ENCODE results near the gene OTX1. TPM values are rescaled to one million over a fixed set of nuclear protein-coding genes. Genes with fewer than 3 reads are reported as not detected.
A peak's percentile ranks its signal among the peaks of the same experiment; 100 is the strongest.
"Not testable (repeated sequence)": the region's sequence is repeated elsewhere in the genome, so short reads cannot be mapped to it uniquely, and the experiment has no call there.

Gene OTX1
- total RNA-seq, 2 donors from 2014 or later: 11.7 to 19.0 TPM

DNA sequence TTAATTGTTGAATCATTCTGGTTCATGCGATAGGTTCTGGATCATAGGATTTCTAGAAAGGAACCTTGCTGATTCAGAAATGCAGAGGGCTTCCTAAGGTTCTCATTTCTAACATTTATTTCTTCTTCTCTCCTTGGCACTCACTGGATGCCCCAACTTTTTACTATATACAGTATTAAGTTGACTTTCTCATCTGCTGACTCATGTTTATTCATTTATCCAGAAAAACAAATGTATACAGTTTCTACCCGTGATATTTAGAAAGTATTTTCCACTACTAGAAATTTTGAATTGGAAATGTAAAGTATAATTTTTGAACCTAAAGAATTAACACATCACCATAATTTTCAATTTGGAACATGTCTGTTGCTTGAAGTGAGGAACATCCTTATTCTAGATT lies 32.2 kb upstream of the OTX1 start:
- no peak overlapping the region for H3K27ac Mint-ChIP-seq
- 90 to 100% methylated on average over 1 of the region's 2 CpGs for WGBS, 2 experiments (ENCODE audit: insufficient coverage in 1 of 2, insufficient read length in 1 of 2)
- H3K4me1 Mint-ChIP-seq: peaks cover 3% of the 10 kb centered on the region
- H3K27ac ChIP-seq (ENCODE audit: low read depth, low read length): no peak overlapping the region
- no peaks in the 10 kb centered on the region for H3K9me3 ChIP-seq (ENCODE audit: control insufficient read depth, low read length)
- H3K27me3 Mint-ChIP-seq (ENCODE audit: insufficient read depth): no peaks in the 10 kb centered on the region
- TF ChIP-seq CTCF (conservative IDR thresholded peaks at IDR 0.05): no peak
- peaks cover 4% of the 10 kb centered on the region for H3K36me3 Mint-ChIP-seq (ENCODE audit: low read depth)
- no peak overlapping the region for H3K4me3 ChIP-seq (ENCODE audit: low read length)
- DNase-seq: no peak
- no peak overlapping the region for H3K9ac ChIP-seq (ENCODE audit: extremely low read depth, low read length, poor library complexity, severe bottlenecking)
- H3K27me3 ChIP-seq (ENCODE audit: control insufficient read depth, insufficient read depth, low read length, poor library complexity, severe bottlenecking): no peaks in the 10 kb centered on the region
- no peaks in the 10 kb centered on the region for H3K36me3 ChIP-seq (ENCODE audit: control insufficient read depth, insufficient read depth, low read length)
- H3K4me1 ChIP-seq (ENCODE audit: control insufficient read depth, insufficient read depth, low read length): no peaks in the 10 kb centered on the region
- H3K4me3 Mint-ChIP-seq: no peak overlapping the region
- H3K9me3 Mint-ChIP-seq: no peaks in the 10 kb centered on the region

- DNase-seq; H3K36me3 ChIP-seq (ENCODE audit: control insufficient read depth, insufficient read depth, low read length); H3K4me3 ChIP-seq (ENCODE audit: low read length); H3K27me3 Mint-ChIP-seq (ENCODE audit: insufficient read depth); H3K36me3 Mint-ChIP-seq (ENCODE audit: low read depth); H3K27ac ChIP-seq (ENCODE audit: low read depth, low read length); H3K9me3 Mint-ChIP-seq; H3K27me3 ChIP-seq (ENCODE audit: control insufficient read depth, insufficient read depth, low read length, poor library complexity, severe bottlenecking); H3K27ac Mint-ChIP-seq; H3K9ac ChIP-seq (ENCODE audit: extremely low read depth, low read length, poor library complexity, severe bottlenecking); H3K4me1 ChIP-seq (ENCODE audit: control insufficient read depth, insufficient read depth, low read length); H3K4me3 Mint-ChIP-seq; H3K4me1 Mint-ChIP-seq; H3K9me3 ChIP-seq (ENCODE audit: control insufficient read depth, low read length): not testable (repeated sequence)
- whole genome bisulfite sequencing, 2 experiments (ENCODE audit: insufficient coverage in 1 of 2, insufficient read length in 1 of 2): 94 to 98% methylated on average over 7 to 8 of the region's 8 CpGs
Observed at GRCh38 chr2:63019686-63020085, 30.9 kb upstream of the OTX1 start.

- Mint-ChIP-seq H3K4me1 (no peaks in the 10 kb centered on the region), H3K4me3 (no peak overlapping the region), H3K9me3 (no peaks in the 10 kb centered on the region), H3K36me3 (ENCODE audit: low read depth) (peaks cover 2% of the 10 kb centered on the region), H3K27ac (no peak overlapping the region), H3K27me3 (ENCODE audit: insufficient read depth) (no peaks in the 10 kb centered on the region)
- Histone ChIP-seq H3K4me1 (ENCODE audit: control insufficient read depth, insufficient read depth, low read length) (no peaks in the 10 kb centered on the region), H3K27me3 (ENCODE audit: control insufficient read depth, insufficient read depth, low read length, poor library complexity, severe bottlenecking) (no peaks in the 10 kb centered on the region), H3K27ac (ENCODE audit: low read depth, low read length) (no peak overlapping the region), H3K9me3 (ENCODE audit: control insufficient read depth, low read length) (no peaks in the 10 kb centered on the region), H3K9ac (ENCODE audit: extremely low read depth, low read length, poor library complexity, severe bottlenecking) (no peak overlapping the region), H3K36me3 (ENCODE audit: control insufficient read depth, insufficient read depth, low read length) (no peaks in the 10 kb centered on the region), H3K4me3 (ENCODE audit: low read length) (no peak overlapping the region)
- peak; percentile 76 for DNase-seq
- peak; percentile 80 for TF ChIP-seq CTCF (conservative IDR thresholded peaks at IDR 0.05)
- 0% methylated on average over 1 of the region's 1 CpG; no CpG with 5 or more reads in 1 of the 2 experiments for WGBS, 2 experiments (ENCODE audit: insufficient coverage in 1 of 2, insufficient read length in 1 of 2)
Observed at GRCh38 chr2:63023444-63023843, 27.2 kb upstream of the OTX1 start.

GRCh38 chr2:63027220-63027619 lies 23.4 kb upstream of the OTX1 start:
- Mint-ChIP-seq H3K36me3 (ENCODE audit: low read depth) (peaks cover 2% of the 10 kb centered on the region), H3K27me3 (ENCODE audit: insufficient read depth) (no peaks in the 10 kb centered on the region), H3K27ac (no peak overlapping the region), H3K4me1 (no peaks in the 10 kb centered on the region), H3K9me3 (no peaks in the 10 kb centered on the region), H3K4me3 (no peak overlapping the region)
- Histone ChIP-seq H3K9me3 (ENCODE audit: control insufficient read depth, low read length) (no peaks in the 10 kb centered on the region), H3K27ac (ENCODE audit: low read depth, low read length) (no peak overlapping the region), H3K4me3 (ENCODE audit: low read length) (no peak overlapping the region), H3K27me3 (ENCODE audit: control insufficient read depth, insufficient read depth, low read length, poor library complexity, severe bottlenecking) (no peaks in the 10 kb centered on the region), H3K4me1 (ENCODE audit: control insufficient read depth, insufficient read depth, low read length) (no peaks in the 10 kb centered on the region), H3K36me3 (ENCODE audit: control insufficient read depth, insufficient read depth, low read length) (no peaks in the 10 kb centered on the region), H3K9ac (ENCODE audit: extremely low read depth, low read length, poor library complexity, severe bottlenecking) (no peak overlapping the region)
- DNase-seq: no peak
- TF ChIP-seq CTCF (conservative IDR thresholded peaks at IDR 0.05): no peak
- 94 to 100% methylated on average over 1 to 2 of the region's 2 CpGs for WGBS, 2 experiments (ENCODE audit: insufficient coverage in 1 of 2, insufficient read length in 1 of 2)

Measured in endodermal cell (in vitro differentiated cells).